ENCODE measurements around the gene PPFIBP2.
"Not testable (repeated sequence)": the region's sequence is repeated elsewhere in the genome, so short reads cannot be mapped to it uniquely, and the experiment has no call there.

- not testable (repeated sequence) for TF ChIP-seq CTCF (IDR thresholded peaks at IDR 0.05; ENCODE audit: low read length); EZH2 (IDR thresholded peaks at IDR 0.05; ENCODE audit: borderline replicate concordance, low read length)
Observed at GRCh38 chr11:7663531-7663930, 149.7 kb downstream of the PPFIBP2 start.
